Breast epithelium (tissue), 4 donors: ENCODE results near the gene EHD3. TPM values are rescaled to one million over a fixed set of nuclear protein-coding genes. Genes with fewer than 3 reads are reported as not detected.

ENCODE experiments used
- DNase-seq, 2 donors: peaks; one replicate each; pipeline ENCODE4 v3.0.0-alpha.2; 2019; ENCODE audit warnings: low spot score in 2 of 2
- H3K27ac ChIP-seq, 2 donors: fragments of 200-600 bp; sonication (generic) in 1 of 2; one replicate each; pipeline ENCODE4 v1.5.1; 2016 to 2019; ENCODE audit warnings: mild to moderate bottlenecking in 1 of 2
- H3K27me3 ChIP-seq, 2 donors: fragments of 200-600 bp; sonication (generic) in 1 of 2; one replicate each; pipeline versions ENCODE4 v1.5.1 to v1.6.0; 2017 to 2019; ENCODE audit warnings: control low read depth in 1 of 2, mild to moderate bottlenecking in 1 of 2
- H3K36me3 ChIP-seq: fragments of 200-600 bp; one replicate; pipeline ENCODE4 v1.5.1; 2019
- H3K4me1 ChIP-seq, 2 donors: fragments of 200-600 bp; sonication (generic); one replicate each; pipeline ENCODE4 v1.5.1; 2016 to 2019; ENCODE audit warnings: control low read depth in 1 of 2
- H3K4me3 ChIP-seq, 3 donors: fragments of 200-600 bp; sonication (generic); 1 replicate in 2 of 3; 2 replicates in 1 of 3; pipeline ENCODE4 v1.5.1; 2016 to 2019; ENCODE audit warnings: mild to moderate bottlenecking in 3 of 3, moderate library complexity in 2 of 3
- H3K9me3 ChIP-seq, 2 donors: fragments of 200-600 bp; sonication (generic) in 1 of 2; one replicate each; pipeline ENCODE4 v1.5.1; 2016 to 2019; ENCODE audit warnings: control low read depth in 1 of 2
- POLR2A ChIP-seq: fragments of 450-650 bp; IDR thresholded peaks from one replicate; pipeline ENCODE4 v1.6.1; 2016; ENCODE audit warnings: antibody characterized with exemption, mild to moderate bottlenecking, moderate library complexity
- POLR2AphosphoS5 ChIP-seq, 3 donors: sonication (generic); formaldehyde crosslinking; IDR thresholded peaks; one replicate each; pipeline ENCODE4 v1.6.1; 2017; ENCODE audit warnings: antibody characterized with exemption in 3 of 3
- intact Hi-C: fragments of 100-400 bp; cut with DNase I; formaldehyde crosslinking; loops from one replicate; pipeline ENCODE4 v1.15.1; 2023; ENCODE audit warnings: low total_unique reads
- total RNA-seq, 3 donors: library from RNA; depleted of rRNA; stranded (reverse); fragments of >200 nt; gene quantifications; one replicate each; pipeline ENCODE4 v1.1.0, GENCODE V29; 2016
- TF ChIP-seq, protein P1 (sequence below), 3 donors: fragments of 450-650 bp; IDR thresholded peaks; one replicate each; pipeline ENCODE4 v1.5.1; 2016 to 2017; ENCODE audit warnings: antibody characterized with exemption in 3 of 3, mild to moderate bottlenecking in 3 of 3, moderate library complexity in 3 of 3

Gene EHD3
- total RNA-seq, 3 donors from 2014 or later = 2.7 to 10.1 (median 9.2) TPM

DNA sequence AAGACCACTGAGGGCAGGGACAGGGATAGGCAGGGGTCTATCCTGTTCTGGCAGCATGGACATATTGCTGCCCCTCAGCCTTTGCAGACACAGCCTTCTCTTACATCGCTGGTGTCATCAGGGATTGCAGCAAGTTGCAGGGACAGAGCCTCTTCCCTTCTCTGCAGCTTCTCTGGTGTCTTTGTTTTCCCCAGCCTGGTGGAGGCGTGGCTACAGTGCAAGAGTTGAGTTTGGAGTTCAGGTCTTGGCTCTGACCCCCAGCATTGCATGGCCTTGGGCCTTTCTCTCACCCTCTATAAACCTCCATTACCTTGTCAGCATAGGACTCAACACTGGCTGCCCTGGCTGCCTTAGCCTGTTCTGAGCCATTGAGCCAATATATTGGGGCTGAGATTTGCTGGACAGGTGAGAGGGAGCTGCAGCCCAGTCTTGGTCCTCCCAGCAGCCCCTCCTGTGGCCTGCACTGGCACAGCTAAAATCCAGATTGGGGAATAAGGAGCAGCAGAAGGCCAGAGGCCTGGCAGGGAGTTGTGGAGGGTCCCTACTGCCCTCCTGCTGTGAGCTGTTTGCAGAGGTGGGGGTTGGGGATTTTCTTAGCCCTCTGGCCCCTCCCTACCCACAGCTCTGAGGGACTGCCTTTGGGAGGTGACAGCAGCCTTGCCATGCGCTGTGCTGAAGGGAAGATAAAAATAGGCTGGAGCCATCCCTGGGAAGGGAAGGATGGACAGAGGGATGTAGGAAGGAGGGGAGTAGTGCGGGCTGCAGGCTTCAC lies 22.8 kb downstream of the EHD3 start:
- TF ChIP-seq POLR2A (no peak), POLR2AphosphoS5 (IDR thresholded peaks at IDR 0.05) (no peak)
- TF ChIP-seq, protein P1, sequence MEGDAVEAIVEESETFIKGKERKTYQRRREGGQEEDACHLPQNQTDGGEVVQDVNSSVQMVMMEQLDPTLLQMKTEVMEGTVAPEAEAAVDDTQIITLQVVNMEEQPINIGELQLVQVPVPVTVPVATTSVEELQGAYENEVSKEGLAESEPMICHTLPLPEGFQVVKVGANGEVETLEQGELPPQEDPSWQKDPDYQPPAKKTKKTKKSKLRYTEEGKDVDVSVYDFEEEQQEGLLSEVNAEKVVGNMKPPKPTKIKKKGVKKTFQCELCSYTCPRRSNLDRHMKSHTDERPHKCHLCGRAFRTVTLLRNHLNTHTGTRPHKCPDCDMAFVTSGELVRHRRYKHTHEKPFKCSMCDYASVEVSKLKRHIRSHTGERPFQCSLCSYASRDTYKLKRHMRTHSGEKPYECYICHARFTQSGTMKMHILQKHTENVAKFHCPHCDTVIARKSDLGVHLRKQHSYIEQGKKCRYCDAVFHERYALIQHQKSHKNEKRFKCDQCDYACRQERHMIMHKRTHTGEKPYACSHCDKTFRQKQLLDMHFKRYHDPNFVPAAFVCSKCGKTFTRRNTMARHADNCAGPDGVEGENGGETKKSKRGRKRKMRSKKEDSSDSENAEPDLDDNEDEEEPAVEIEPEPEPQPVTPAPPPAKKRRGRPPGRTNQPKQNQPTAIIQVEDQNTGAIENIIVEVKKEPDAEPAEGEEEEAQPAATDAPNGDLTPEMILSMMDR (IDR thresholded peaks at IDR 0.05) = no peak
- Histone ChIP-seq H3K27ac (no peak overlapping the region), H3K4me1 (no peaks in the 10 kb centered on the region), H3K4me3 (no peak overlapping the region), H3K36me3 (no peaks in the 10 kb centered on the region), H3K27me3 (no peaks in the 10 kb centered on the region), H3K9me3 (no peaks in the 10 kb centered on the region)
- no peak for DNase-seq
- intact Hi-C loops = no loop called here

DNA sequence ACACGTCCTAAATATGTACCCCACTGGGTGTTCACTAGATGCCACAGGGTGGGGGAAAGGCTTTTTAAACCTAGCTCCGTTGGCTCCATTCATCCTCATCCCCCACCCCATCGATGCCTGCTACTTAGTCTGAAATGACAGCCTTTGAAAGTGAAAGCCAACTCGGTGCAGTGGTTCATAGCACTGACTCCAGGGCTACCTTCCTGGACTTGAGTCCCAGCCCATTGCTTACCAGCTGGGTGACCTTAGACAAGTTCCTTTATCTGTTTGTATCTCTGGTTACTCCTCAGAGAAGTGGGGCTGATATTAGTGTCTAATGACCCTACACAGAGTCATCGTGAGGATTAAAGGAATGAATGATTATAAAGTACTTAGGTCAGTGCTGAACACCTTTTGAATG lies 24.4 kb downstream of the EHD3 start:
- no peak for TF ChIP-seq POLR2AphosphoS5 (IDR thresholded peaks at IDR 0.05)
- TF ChIP-seq POLR2A = no peak
- TF ChIP-seq, protein P1 (IDR thresholded peaks at IDR 0.05) = no peak
- intact Hi-C loops = no loop called here
- H3K9me3 ChIP-seq = no peaks in the 10 kb centered on the region
- H3K4me1 ChIP-seq = no peaks in the 10 kb centered on the region
- H3K4me3 ChIP-seq = no peak overlapping the region
- no peaks in the 10 kb centered on the region for H3K27me3 ChIP-seq
- no peaks in the 10 kb centered on the region for H3K36me3 ChIP-seq
- no peak overlapping the region for H3K27ac ChIP-seq
- DNase-seq = no peak

DNA sequence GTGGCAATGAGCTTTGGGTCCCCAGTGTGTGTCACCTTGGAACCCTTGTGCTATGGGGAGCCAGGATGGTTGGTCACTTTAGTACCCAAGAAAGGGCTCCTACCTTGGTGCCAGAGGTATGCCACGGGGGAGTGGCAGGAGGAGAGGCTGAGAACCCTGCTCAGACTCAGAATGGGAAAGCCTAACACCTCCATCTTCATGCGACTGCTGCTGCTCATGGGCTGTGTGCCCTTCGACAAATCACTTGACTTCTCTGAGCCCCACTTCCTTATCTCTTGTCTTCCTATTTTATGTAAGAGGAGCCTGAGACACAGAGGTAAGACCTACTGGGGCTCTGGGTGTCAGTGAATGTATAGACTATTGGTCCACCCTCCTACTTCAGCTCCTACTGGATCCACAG lies 25.1 kb downstream of the EHD3 start:
- Histone ChIP-seq H3K4me3 (no peak overlapping the region), H3K4me1 (no peaks in the 10 kb centered on the region), H3K9me3 (no peaks in the 10 kb centered on the region), H3K36me3 (no peaks in the 10 kb centered on the region), H3K27ac (no peak overlapping the region), H3K27me3 (no peaks in the 10 kb centered on the region)
- no peak for DNase-seq
- TF ChIP-seq POLR2A (no peak), POLR2AphosphoS5 (IDR thresholded peaks at IDR 0.05) (no peak)
- TF ChIP-seq, protein P1 (IDR thresholded peaks at IDR 0.05) = no peak
- intact Hi-C loops = no loop called here

DNA sequence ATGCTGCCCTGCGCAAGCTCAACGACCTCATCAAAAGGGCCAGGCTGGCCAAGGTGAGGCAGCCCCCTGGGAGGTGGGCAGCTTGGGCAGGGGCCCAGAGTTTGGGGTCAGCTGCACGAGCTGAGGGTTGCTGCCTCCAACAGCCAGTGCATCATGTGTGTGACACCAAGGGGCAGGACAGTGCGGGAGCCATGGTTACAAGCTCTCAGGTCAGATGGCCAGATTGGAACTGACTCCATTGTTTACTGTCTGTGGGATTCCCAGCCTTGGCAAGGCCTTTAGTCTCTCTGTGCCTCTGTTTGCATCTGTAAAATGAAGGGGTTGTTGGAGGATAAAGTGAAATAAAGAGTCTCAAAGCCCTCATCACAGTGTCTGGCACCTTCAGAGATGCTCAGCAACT lies 26.9 kb downstream of the EHD3 start:
- DNase-seq = no peak
- no peaks in the 10 kb centered on the region for H3K27me3 ChIP-seq
- TF ChIP-seq POLR2AphosphoS5 (IDR thresholded peaks at IDR 0.05) (no peak), POLR2A (no peak)
- TF ChIP-seq, protein P1 (IDR thresholded peaks at IDR 0.05) = no peak
- no peak overlapping the region for H3K4me3 ChIP-seq
- no peaks in the 10 kb centered on the region for H3K4me1 ChIP-seq
- intact Hi-C loops = no loop called here
- no peak overlapping the region for H3K27ac ChIP-seq
- H3K36me3 ChIP-seq = no peaks in the 10 kb centered on the region
- no peaks in the 10 kb centered on the region for H3K9me3 ChIP-seq

DNA sequence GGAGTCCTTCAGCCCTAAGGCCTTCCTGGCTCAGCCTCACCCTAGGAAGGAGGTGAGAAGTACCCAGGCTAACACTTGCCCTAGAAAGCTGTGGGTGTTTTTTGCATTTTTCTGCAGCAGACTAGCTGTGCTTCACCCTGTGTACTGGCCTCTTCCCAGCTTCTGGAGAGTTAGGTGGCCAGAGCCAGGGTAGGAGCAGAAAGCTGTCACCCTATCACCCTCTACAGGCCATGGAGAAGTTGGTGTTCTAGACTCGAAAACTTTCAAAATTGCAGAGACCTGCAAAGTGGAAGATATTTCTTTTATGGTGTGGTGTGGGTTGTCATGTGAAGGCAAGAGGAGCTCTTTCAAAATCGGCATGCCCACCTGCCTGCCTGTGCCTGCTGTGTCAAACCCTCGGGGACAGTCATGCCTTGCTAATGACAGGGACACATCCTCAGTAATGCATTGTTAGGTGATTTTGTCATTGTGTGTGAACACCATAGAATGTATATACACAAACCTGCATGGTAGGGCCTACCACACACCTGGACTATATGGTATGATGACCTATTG lies 29.8 kb downstream of the EHD3 start:
- DNase-seq = peak in 1 of 2 donors; percentile 25
- Histone ChIP-seq H3K27ac (peak overlapping the region in 1 of 2 donors; percentile 55), H3K4me1 (no peaks in the 10 kb centered on the region), H3K27me3 (no peaks in the 10 kb centered on the region), H3K36me3 (no peaks in the 10 kb centered on the region), H3K4me3 (no peak overlapping the region), H3K9me3 (no peaks in the 10 kb centered on the region)
- TF ChIP-seq, protein P1 (IDR thresholded peaks at IDR 0.05) = no peak
- no peak for TF ChIP-seq POLR2AphosphoS5 (IDR thresholded peaks at IDR 0.05)
- TF ChIP-seq POLR2A = no peak
- intact Hi-C loops = no loop called here
